Activated CD4-positive, alpha-beta T cell treated with anti-CD3 and anti-CD28 coated beads, Interleukin-2, amount 10 ng/mL, durations not matched to agents 7 days and 5 days (primary cell): ENCODE data around the gene KRT76. TPM values are rescaled to one million over a fixed set of nuclear protein-coding genes. Genes with fewer than 3 reads are reported as not detected.

Experiments
- CTCF ChIA-PET: fragments of 350-600 bp; sonication (Branson Sonifier 250); formaldehyde crosslinking; loops from one replicate; lab custom pipeline; 2021; ENCODE audit warnings: antibody characterized with exemption; lab: Charles Lee
- POLR2A ChIA-PET: fragments of 350-600 bp; sonication (Branson Sonifier 250); formaldehyde crosslinking; loops from one replicate; lab custom pipeline; 2021; ENCODE audit warnings: antibody characterized with exemption; lab: Charles Lee
- DNase-seq: peaks from one replicate; pipeline ENCODE4 v3.0.0-alpha.2; 2020
- H3K27ac Mint-ChIP-seq: one replicate; pipeline ENCODE4 v1.8.0; 2021; ENCODE audit warnings: mild to moderate bottlenecking, moderate library complexity, mixed read lengths
- H3K27me3 Mint-ChIP-seq: one replicate; pipeline ENCODE4 v1.8.0; 2021; ENCODE audit warnings: mixed read lengths
- H3K36me3 Mint-ChIP-seq: one replicate; pipeline ENCODE4 v1.8.0; 2021; ENCODE audit warnings: low read depth, mixed read lengths
- H3K4me1 Mint-ChIP-seq: one replicate; pipeline ENCODE4 v1.8.0; 2021; ENCODE audit warnings: mixed read lengths
- H3K4me3 Mint-ChIP-seq: one replicate; pipeline ENCODE4 v1.8.0; 2021; ENCODE audit warnings: mild to moderate bottlenecking, moderate library complexity, mixed read lengths
- H3K9me3 Mint-ChIP-seq: one replicate; pipeline ENCODE4 v1.8.0; 2021; ENCODE audit warnings: mixed read lengths
- total RNA-seq, 2 experiments: library from RNA; stranded (reverse); gene quantifications; one replicate each; pipeline ENCODE4 v1.2.3, GENCODE V29; 2021

KRT76 gene
- total RNA-seq, 2 experiments from 2014 or later = not detected

DNA sequence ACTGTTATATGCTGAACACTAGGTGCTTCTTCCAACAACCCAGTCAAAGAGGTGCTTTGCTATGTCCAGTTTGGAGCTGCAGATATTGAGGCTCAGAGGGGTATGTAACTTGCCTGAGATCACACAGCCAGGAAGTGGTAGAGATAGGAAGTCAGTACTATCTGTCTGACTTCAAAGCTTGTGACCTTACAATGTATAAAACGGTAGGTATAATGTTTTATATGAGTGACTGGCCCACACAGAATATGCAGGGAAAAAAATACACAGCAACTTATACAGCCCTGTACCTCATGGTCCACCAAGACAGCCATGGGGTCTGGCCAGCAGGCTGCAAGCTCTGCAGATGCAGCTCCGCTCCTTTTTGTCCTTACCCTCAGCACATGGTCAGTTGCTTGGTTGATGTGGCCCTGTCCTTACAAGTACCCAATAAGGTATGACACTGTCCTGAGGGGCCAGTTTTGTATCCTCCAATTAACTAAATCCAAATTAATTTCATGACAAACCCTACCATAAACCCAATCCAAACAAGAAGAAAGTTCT, 40.6 kb upstream of the KRT76 start:
- no peaks in the 10 kb centered on the region for H3K36me3 Mint-ChIP-seq
- peak overlapping the region; percentile 42 for H3K27ac Mint-ChIP-seq
- H3K4me3 Mint-ChIP-seq = no peak overlapping the region
- H3K27me3 Mint-ChIP-seq = no peaks in the 10 kb centered on the region
- no peak for DNase-seq
- CTCF ChIA-PET = interaction anchor here (0.6 to 1.2 kb wide), 3 partner anchors 10 to 878 kb away, joined by 3 to 4 read pairs (median 3); no protein-coding TSS in a partner anchor
- peaks cover 11% of the 10 kb centered on the region for H3K4me1 Mint-ChIP-seq
- H3K9me3 Mint-ChIP-seq = no peaks in the 10 kb centered on the region
- POLR2A ChIA-PET = interaction anchor here (1.0 kb wide), 1 partner anchor 11 kb away, joined by 3 read pairs; no protein-coding TSS in a partner anchor

DNA sequence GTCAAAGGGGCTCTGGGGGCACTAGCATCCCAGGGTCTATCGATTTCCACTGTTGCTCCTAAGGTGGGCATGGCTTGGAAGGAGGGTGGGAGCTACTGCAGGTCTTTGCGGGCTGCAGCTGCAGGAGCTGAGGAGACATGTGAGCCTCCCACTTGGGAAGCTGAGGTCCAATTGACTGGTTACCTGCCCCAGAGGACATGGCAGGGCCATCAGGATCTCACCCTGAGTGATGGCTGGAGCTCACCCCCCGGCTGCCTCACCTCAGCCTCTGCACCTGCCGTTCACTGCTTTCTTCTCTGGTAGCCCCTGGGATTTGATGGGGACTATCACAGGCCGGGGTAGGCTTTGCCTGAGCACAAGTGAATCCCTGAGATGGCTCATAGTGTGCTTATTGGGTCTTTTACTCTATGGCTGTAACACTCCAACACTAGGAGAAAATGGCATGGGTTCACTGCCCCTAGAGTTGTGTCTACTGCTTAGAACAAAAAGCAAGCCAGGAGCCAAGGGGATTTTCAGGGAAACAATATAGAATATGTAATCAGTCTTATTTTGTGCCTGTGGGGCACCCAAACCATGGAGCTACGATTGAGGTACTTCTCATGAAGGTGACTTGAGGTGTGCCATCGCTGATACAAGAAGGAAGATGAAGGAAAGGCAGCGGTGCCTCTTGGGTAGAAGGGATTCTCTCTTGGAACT, 40.0 kb upstream of the KRT76 start:
- no peaks in the 10 kb centered on the region for H3K9me3 Mint-ChIP-seq
- CTCF ChIA-PET = interaction anchor here (0.6 to 1.2 kb wide), 4 partner anchors 10 to 1242 kb away, joined by 3 read pairs; no protein-coding TSS in a partner anchor
- H3K4me1 Mint-ChIP-seq = peaks cover 11% of the 10 kb centered on the region
- DNase-seq = no peak
- POLR2A ChIA-PET = interaction anchor here (0.7 kb wide), 1 partner anchor 728 kb away, joined by 3 read pairs; no protein-coding TSS in a partner anchor
- no peaks in the 10 kb centered on the region for H3K36me3 Mint-ChIP-seq
- no peak overlapping the region for H3K27ac Mint-ChIP-seq
- no peak overlapping the region for H3K4me3 Mint-ChIP-seq
- H3K27me3 Mint-ChIP-seq = no peaks in the 10 kb centered on the region

DNA sequence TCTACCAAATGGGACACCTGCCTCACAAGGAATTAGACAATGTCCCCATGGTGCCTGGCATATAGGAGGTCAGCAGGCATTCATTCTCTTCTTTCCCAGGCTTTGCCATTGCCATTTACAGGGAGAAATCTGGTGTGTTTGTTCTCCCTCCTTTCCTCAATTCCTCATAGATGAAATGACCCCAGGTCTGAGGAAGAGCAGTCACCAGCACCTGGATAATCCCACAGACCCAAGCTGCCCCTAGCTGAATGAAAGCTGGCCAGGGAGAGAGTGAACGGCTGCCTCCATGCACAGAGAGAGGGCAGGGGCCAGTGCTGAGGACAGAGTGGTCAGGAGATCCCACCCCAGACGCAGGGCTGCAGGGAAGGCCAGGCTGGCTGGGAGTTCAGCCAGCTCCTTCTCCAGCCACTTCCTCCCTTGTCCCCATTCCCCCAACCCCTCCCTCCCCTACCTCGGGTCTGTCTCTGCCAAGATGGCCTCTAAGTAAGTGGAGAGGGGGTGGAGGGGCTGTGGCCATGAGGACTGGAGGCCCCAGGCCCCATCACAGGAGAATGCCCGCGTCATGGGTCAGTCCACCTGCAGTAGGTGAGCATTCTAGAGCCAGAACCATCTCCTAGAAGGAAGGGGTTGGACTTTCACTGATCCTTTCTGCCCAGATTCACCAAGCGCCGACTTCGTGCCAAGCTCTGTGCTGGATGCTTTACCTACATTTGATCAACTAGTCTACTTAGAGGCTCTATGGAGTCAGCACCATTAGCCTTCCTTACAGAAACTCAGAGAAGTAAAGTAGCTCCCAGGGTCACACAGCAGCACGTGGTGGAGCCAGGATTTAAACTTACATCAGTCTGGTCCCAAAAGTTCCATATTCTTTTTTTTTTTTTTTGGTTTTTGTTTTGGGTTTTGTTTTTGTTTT, 38.8 kb upstream of the KRT76 start:
- POLR2A ChIA-PET = interaction anchor here (0.6 to 0.7 kb wide), 2 partner anchors 155 to 727 kb away, joined by 3 read pairs; no protein-coding TSS in a partner anchor
- H3K27me3 Mint-ChIP-seq = no peaks in the 10 kb centered on the region
- CTCF ChIA-PET = interaction anchor here (0.6 to 1.2 kb wide), 4 partner anchors 24 to 1241 kb away, joined by 3 to 4 read pairs (median 3); no protein-coding TSS in a partner anchor

DNA sequence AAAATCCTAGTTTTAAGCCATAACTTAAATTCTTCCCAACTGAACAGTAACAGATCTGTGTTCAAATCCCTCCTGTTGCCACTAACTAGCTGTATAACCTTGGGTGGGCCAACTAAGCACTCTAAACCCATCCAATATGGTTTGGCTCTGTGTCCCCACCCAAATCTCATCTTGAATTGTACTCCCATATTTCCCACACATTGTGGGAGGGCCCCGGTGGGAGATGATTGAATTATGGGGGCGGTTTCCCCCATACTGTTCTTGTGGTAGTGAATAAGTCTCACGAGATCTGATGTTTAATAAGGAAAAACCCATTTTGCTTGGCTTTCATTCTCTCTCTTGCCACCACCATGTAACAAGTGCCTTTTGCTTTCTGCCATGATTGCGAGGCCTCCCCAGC, 38.0 kb upstream of the KRT76 start:
- H3K9me3 Mint-ChIP-seq = no peaks in the 10 kb centered on the region
- peaks cover 11% of the 10 kb centered on the region for H3K4me1 Mint-ChIP-seq
- no peak for DNase-seq
- no peaks in the 10 kb centered on the region for H3K36me3 Mint-ChIP-seq
- no peaks in the 10 kb centered on the region for H3K27me3 Mint-ChIP-seq
- H3K27ac Mint-ChIP-seq = no peak overlapping the region
- ChIA-PET CTCF (no interaction called here), POLR2A (no interaction called here)
- no peak overlapping the region for H3K4me3 Mint-ChIP-seq

More for the DNA sequence above, 38.8 kb upstream of the KRT76 start:
- DNase-seq = no peak
- Mint-ChIP-seq H3K4me1 (peaks cover 11% of the 10 kb centered on the region), H3K4me3 (no peak overlapping the region), H3K27ac (no peak overlapping the region), H3K9me3 (no peaks in the 10 kb centered on the region), H3K36me3 (no peaks in the 10 kb centered on the region)

DNA sequence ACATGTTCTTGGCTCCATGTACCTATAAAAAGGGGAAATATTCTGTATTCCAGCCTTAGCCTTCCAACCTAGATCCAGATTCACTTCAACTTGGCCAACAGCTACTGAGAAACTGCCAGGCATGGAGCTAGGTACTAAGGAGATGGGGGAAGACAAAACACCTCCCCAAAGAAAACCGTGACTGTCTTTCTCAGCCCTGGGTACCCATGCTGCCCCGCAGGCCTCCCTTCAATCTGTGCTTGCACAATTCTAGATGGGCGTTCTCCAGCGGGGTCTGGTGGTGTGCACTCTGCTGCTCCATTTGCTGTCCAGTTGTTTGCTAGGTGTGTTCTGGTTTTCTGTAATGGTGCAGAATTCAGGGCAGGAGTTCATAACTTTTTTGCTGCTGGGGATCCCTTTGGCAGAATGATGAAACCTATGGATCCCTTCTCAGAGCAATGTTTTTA, 37.6 kb upstream of the KRT76 start:
- Mint-ChIP-seq H3K4me3 (no peak overlapping the region), H3K27me3 (no peaks in the 10 kb centered on the region), H3K36me3 (no peaks in the 10 kb centered on the region), H3K9me3 (no peaks in the 10 kb centered on the region), H3K27ac (no peak overlapping the region), H3K4me1 (peaks cover 11% of the 10 kb centered on the region)
- ChIA-PET POLR2A (no interaction called here), CTCF (no interaction called here)
- no peak for DNase-seq

DNA sequence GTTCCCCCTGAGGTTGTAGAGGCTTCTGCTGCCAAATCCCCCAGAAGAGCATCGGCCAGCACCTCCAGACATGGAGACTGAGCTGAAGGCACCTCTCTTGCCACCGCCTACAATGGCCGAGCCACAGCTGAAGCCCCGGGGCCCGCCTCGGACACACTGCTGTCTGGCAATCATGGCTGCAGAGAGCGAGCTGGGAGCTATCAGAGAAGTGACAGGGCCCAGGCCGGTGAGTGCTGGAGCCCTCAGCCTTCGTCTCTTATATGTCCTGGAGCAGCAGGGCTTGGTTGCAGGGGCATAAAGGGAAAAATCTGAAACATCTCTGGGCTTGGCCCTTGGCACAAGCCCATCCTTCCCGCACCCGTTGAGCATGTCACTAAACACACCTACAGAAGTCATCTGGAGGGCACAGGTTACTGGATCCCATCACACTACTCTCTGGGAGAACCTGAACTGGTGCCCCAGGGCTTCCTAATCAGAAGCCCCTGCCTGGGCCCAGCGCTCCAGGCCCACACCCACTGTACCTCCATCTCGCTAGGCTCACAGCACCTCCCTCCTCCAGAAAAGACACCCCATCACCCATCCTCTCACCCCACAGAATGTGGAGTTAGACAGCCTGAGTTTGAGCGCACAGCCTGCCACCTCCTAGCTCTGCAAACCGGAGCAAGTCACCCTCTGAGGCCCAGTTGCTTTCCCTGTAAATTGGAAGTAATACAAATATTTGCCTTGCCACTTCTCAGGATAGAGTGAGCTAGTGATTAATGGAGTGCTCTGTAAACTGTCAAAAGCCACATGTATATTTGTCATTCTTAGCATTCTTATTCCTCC, 37.0 kb upstream of the KRT76 start, which contains the start of gene KRT4:
Gene KRT4, minus strand, starts transcription at position 232 of the 825 bp plus-strand sequence. Its CDS starts 58 bp downstream, at position 174.
- POLR2A ChIA-PET = interaction anchor here (0.5 kb wide), 1 partner anchor 65 kb away, joined by 5 read pairs; no protein-coding TSS in a partner anchor
- H3K27me3 Mint-ChIP-seq = no peaks in the 10 kb centered on the region
- CTCF ChIA-PET = interaction anchor here (0.6 kb wide), 1 partner anchor 814 kb away, joined by 3 read pairs; no protein-coding TSS in a partner anchor
- H3K9me3 Mint-ChIP-seq = no peaks in the 10 kb centered on the region
- H3K27ac Mint-ChIP-seq = no peak within 1 kb of the TSS
- DNase-seq = no peak
- peaks cover 11% of the 10 kb centered on the region for H3K4me1 Mint-ChIP-seq
- H3K4me3 Mint-ChIP-seq = no peak within 1 kb of the TSS
- no peaks in the 10 kb centered on the region for H3K36me3 Mint-ChIP-seq

DNA sequence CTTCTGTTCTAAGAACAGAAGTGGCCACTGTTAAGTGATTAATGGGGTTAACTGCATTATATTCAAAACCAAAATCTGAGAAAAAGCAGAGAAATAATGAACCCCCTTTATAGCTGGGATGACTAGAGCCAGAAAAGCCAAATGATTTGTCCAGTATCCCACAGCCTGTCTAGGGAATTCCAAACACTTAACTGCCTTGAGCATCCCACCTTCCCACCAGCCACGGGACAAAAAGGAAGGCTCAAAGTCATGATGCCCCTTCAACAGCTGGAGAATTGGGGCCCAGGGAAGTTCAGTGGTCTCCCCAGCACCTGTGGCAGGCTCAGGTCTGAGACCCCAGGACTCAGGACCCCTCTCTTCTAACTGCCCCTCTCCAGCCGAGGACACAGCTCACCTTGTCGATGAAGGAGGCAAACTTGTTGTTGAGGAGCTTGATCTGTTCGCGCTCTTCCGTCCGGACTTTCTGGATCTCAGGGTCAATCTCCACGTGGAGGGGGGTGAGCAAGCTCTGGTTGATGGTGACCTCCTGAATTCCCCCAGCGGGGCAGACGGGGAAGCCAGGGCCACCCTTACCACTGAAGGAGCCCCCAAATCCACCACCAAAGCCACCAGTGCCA, 36.2 kb upstream of the KRT76 start:
- Mint-ChIP-seq H3K27ac (no peak overlapping the region), H3K9me3 (no peaks in the 10 kb centered on the region), H3K4me3 (no peak overlapping the region), H3K27me3 (no peaks in the 10 kb centered on the region), H3K36me3 (no peaks in the 10 kb centered on the region), H3K4me1 (peaks cover 10% of the 10 kb centered on the region)
- ChIA-PET CTCF (interaction anchor here (0.6 kb wide), 1 partner anchor 815 kb away, joined by 3 read pairs; no protein-coding TSS in a partner anchor), POLR2A (no interaction called here)
- no peak for DNase-seq

DNA sequence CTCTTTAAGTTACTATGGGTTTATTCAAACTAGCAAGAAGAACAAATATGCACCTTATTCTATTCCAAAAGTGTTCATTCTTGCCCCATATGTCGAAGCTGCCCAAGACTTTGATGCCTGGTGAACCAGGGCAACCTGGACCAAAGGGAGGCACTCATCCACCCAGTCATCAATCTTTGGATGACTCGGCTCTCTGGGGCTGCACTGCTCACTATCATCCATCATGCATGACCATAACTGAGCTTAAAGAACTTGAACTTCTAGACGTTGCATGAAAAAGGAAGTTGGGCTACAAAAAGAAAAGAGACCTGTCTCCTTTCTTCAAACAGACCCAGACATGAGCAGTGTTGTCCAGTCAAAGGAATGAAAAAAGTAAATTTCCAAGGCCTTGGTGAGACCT, 35.6 kb upstream of the KRT76 start:
- no peaks in the 10 kb centered on the region for H3K36me3 Mint-ChIP-seq
- ChIA-PET CTCF (no interaction called here), POLR2A (no interaction called here)
- DNase-seq = no peak
- peaks cover 5% of the 10 kb centered on the region for H3K4me1 Mint-ChIP-seq
- H3K27ac Mint-ChIP-seq = no peak overlapping the region
- no peaks in the 10 kb centered on the region for H3K27me3 Mint-ChIP-seq
- H3K4me3 Mint-ChIP-seq = no peak overlapping the region
- H3K9me3 Mint-ChIP-seq = no peaks in the 10 kb centered on the region

DNA sequence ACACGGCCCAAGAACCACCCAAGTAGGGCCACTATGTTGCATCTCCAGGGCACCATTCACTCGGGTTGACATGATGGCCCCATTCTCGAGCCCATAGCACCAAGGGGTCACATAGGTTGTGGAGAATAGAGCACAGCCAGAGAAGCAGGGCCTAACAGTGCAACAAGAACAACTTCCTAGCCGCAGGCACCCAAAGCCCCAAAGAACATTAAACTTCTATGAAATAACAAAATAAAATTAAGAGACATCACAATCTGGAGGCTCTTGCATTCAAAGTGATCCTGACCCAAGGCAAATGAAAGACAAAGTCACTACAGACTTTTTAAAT, 34.9 kb upstream of the KRT76 start:
- ChIA-PET CTCF (interaction anchor here (0.5 kb wide), 1 partner anchor 37 kb away, joined by 3 read pairs; the partner anchor contains the start of gene KRT78), POLR2A (no interaction called here)
- Mint-ChIP-seq H3K4me3 (no peak overlapping the region), H3K36me3 (no peaks in the 10 kb centered on the region), H3K27ac (no peak overlapping the region), H3K27me3 (no peaks in the 10 kb centered on the region), H3K9me3 (no peaks in the 10 kb centered on the region), H3K4me1 (no peaks in the 10 kb centered on the region)
- DNase-seq = no peak

DNA sequence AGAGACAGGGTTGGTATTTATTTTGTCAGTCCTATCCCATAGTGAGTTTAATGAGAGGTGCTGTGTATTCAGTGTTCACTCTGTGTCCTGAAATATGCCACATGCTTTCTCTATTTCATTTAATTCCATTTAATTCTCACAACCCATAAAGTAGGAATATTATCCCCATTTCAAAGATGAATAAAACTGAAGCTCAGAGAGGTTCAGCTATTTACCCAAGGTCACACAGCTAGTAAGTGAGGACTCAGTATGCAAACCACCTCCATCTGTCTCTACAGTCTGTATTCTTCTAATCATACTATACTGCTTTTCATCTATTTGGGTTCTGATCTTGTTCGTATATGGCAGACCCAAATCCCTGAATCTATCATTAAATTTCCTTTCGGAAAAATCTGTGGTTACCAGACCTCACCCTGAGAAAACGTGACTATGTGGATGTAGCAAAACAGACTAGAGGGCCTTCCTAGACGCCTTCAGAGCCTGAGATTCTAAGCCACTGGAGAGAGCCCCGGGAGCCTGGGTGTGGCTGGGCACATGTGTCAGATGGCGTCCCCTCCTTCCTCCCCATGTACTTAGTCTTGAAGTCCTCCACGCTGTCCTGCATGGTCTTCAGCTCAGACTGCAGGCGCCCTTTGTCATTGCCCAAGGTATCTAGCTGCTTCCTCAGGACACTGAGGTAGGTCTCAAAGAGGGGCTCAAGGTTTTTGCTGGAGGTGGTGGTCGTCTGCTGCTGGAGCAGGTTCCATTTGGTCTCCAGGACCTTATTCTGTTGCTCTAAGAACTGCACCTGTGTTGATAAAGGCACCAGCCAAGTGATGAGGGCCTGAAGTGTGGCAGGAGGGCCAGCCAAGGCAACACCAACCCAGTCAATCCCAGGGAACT, 34.3 kb upstream of the KRT76 start:
- Mint-ChIP-seq H3K4me1 (no peaks in the 10 kb centered on the region), H3K9me3 (no peaks in the 10 kb centered on the region), H3K27me3 (no peaks in the 10 kb centered on the region), H3K27ac (no peak overlapping the region), H3K4me3 (no peak overlapping the region), H3K36me3 (no peaks in the 10 kb centered on the region)
- ChIA-PET CTCF (interaction anchor here (0.5 kb wide), 1 partner anchor 37 kb away, joined by 3 read pairs; the partner anchor contains the start of gene KRT78), POLR2A (no interaction called here)
- DNase-seq = no peak

DNA sequence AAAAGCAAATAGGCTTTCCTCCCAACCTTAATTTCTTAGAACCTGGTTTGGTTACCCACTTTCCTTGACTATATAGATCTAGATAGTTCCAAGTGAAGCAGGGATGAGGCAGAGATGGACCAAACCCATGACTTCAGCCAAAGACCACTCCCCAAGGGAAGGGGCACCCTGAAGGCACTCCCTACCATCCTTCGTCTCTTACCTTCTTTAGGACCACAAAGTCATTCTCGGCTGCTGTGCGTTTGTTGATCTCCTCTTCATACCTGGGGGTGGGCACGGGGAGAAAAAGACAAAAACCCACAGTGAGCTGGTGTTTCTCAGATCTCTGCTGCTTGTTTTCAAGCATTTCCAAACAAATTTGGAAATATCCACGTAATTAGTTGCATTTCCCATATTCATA, 33.4 kb upstream of the KRT76 start:
- no peak overlapping the region for H3K4me3 Mint-ChIP-seq
- H3K9me3 Mint-ChIP-seq = no peaks in the 10 kb centered on the region
- H3K27me3 Mint-ChIP-seq = no peaks in the 10 kb centered on the region
- CTCF ChIA-PET = no interaction called here
- POLR2A ChIA-PET = no interaction called here
- H3K4me1 Mint-ChIP-seq = no peaks in the 10 kb centered on the region
- no peak for DNase-seq
- H3K27ac Mint-ChIP-seq = no peak overlapping the region
- H3K36me3 Mint-ChIP-seq = no peaks in the 10 kb centered on the region
